Naive thymus-derived CD4-positive, alpha-beta T cell (primary cell): Measurements from ENCODE around the gene PDE9A. TPM values are rescaled to one million over a fixed set of nuclear protein-coding genes. Genes with fewer than 3 reads are reported as not detected.

Experiments used
- ATAC-seq: fragments of 150-1000 bp; cut with Tn5 transposase; 2 replicates; pipeline ENCODE4 v1.10.0; 2021; ENCODE audit warnings: mild to moderate bottlenecking, moderate library complexity
- CTCF ChIA-PET: fragments of 350-600 bp; sonication (Branson Sonifier 250); formaldehyde crosslinking; loops from one replicate; lab custom pipeline; 2021; ENCODE audit warnings: antibody characterized with exemption; lab: Charles Lee
- POLR2A ChIA-PET: fragments of 350-600 bp; sonication (Branson Sonifier 250); formaldehyde crosslinking; loops from one replicate; lab custom pipeline; 2021; ENCODE audit warnings: antibody characterized with exemption, inconsistent platforms; lab: Charles Lee
- DNase-seq, 9 donors: peaks; one replicate each; pipeline versions ENCODE4 v3.0.0 to v3.0.0-alpha.2; 2020 to 2022; ENCODE audit warnings: mixed read lengths in 1 of 9
- H3K27ac ChIP-seq: one replicate; pipeline ENCODE4 v1.7.0; 2013; ENCODE audit warnings: mild to moderate bottlenecking, low read depth, low read length, moderate library complexity
- H3K27me3 ChIP-seq, 2 donors: one replicate each; pipeline ENCODE4 v1.7.0; 2013; ENCODE audit warnings: low read length in 2 of 2, mild to moderate bottlenecking in 2 of 2, moderate library complexity in 2 of 2; ENCODE audit not compliant: control insufficient read depth in 2 of 2, insufficient read depth in 2 of 2
- H3K36me3 ChIP-seq, 3 experiments: 1 replicate in 2 of 3; 2 replicates in 1 of 3; pipeline ENCODE4 v1.7.0; 2013; ENCODE audit warnings: low read length in 3 of 3, mild to moderate bottlenecking in 3 of 3, moderate library complexity in 1 of 3; ENCODE audit not compliant: insufficient read depth in 3 of 3, control insufficient read depth in 2 of 3
- H3K4me1 ChIP-seq, 2 donors: one replicate each; pipeline ENCODE4 v1.7.0; 2013; ENCODE audit warnings: low read length in 2 of 2, mild to moderate bottlenecking in 2 of 2, moderate library complexity in 1 of 2; ENCODE audit not compliant: control insufficient read depth in 2 of 2, insufficient read depth in 2 of 2
- H3K4me3 ChIP-seq: 2 replicates; pipeline ENCODE4 v1.7.0; 2013; ENCODE audit warnings: mild to moderate bottlenecking, low read length
- H3K9me3 ChIP-seq, 3 experiments: 1 replicate in 2 of 3; 2 replicates in 1 of 3; pipeline ENCODE4 v1.7.0; 2013; ENCODE audit warnings: low read length in 3 of 3; ENCODE audit not compliant: control insufficient read depth in 2 of 3
- H3K27ac Mint-ChIP-seq, 9 donors: one replicate each; pipeline ENCODE4 v1.8.0; 2020 to 2022; ENCODE audit warnings: mixed read lengths in 9 of 9, mild to moderate bottlenecking in 8 of 9, moderate library complexity in 5 of 9, inconsistent platforms in 2 of 9
- H3K27me3 Mint-ChIP-seq, 5 donors: one replicate each; pipeline ENCODE4 v1.8.0; 2021 to 2022; ENCODE audit warnings: mixed read lengths in 5 of 5, mild to moderate bottlenecking in 1 of 5
- H3K36me3 Mint-ChIP-seq, 5 donors: one replicate each; pipeline ENCODE4 v1.8.0; 2020 to 2022; ENCODE audit warnings: mixed read lengths in 5 of 5, mild to moderate bottlenecking in 3 of 5, inconsistent platforms in 1 of 5
- H3K4me1 Mint-ChIP-seq, 7 donors: one replicate each; pipeline ENCODE4 v1.8.0; 2020 to 2022; ENCODE audit warnings: mixed read lengths in 7 of 7, mild to moderate bottlenecking in 3 of 7, inconsistent platforms in 1 of 7
- H3K4me3 Mint-ChIP-seq, 10 donors: one replicate each; pipeline ENCODE4 v1.8.0; 2020 to 2022; ENCODE audit warnings: mild to moderate bottlenecking in 10 of 10, mixed read lengths in 10 of 10, moderate library complexity in 6 of 10, inconsistent platforms in 2 of 10
- H3K9me3 Mint-ChIP-seq, 11 donors: one replicate each; pipeline ENCODE4 v1.8.0; 2020 to 2022; ENCODE audit warnings: mixed read lengths in 11 of 11, mild to moderate bottlenecking in 4 of 11, inconsistent platforms in 1 of 11, moderate library complexity in 1 of 11
- intact Hi-C, 2 donors: fragments of 100-400 bp; cut with micrococcal nuclease; formaldehyde crosslinking; loops; one replicate each; pipeline ENCODE4 v1.15.1; 2023
- polyA plus RNA-seq, 2 donors: library from polyadenylated mRNA; unstranded; fragments of 300-500 nt; fragmentation: Illumina TruSeq; gene quantifications; one replicate each; pipeline ENCODE4 v1.2.3, GENCODE V29; 2021
- total RNA-seq, 6 experiments: library from RNA in 5 of 6; stranded (reverse) in 5 of 6; gene quantifications; 1 replicate in 5 of 6; 2 replicates in 1 of 6; pipeline ENCODE4 v1.2.3 and lab custom pipeline; 2021 to 2026

PDE9A gene
- total and polyA plus RNA-seq, 7 experiments from 2014 or later = 5.9 to 18.4 (median 14.7) TPM

GRCh38 chr21:42616446-42616845 is 37.0 kb upstream of the PDE9A start:
- peaks cover 0 to 8% (median 0%) of the 10 kb centered on the region in 3 experiments for H3K9me3 ChIP-seq
- H3K27ac ChIP-seq = no peak overlapping the region
- intact Hi-C loops = no loop called here
- ChIA-PET CTCF (interaction anchor here (1.1 kb wide), 1 partner anchor 202 kb away, joined by 3 read pairs; no protein-coding TSS in a partner anchor), POLR2A (interaction anchor here (0.6 to 1.7 kb wide), 3 partner anchors 65 to 277 kb away, joined by 3 read pairs; no protein-coding TSS in a partner anchor)
- H3K4me3 Mint-ChIP-seq = no peak overlapping the region
- H3K36me3 ChIP-seq = no peaks in the 10 kb centered on the region
- H3K27me3 Mint-ChIP-seq = peaks cover 0 to 25% (median 0%) of the 10 kb centered on the region in 5 donors
- DNase-seq (peak in 7 of 9 donors; percentile 39 to 67 (median 60)), ATAC-seq (peak; percentile 32)
- peaks cover 0 to 17% (median 7%) of the 10 kb centered on the region in 11 donors for H3K9me3 Mint-ChIP-seq
- H3K27ac Mint-ChIP-seq = no peak overlapping the region
- peaks cover 0 to 7% (median 0%) of the 10 kb centered on the region in 5 donors for H3K36me3 Mint-ChIP-seq
- peaks cover 12 to 36% of the 10 kb centered on the region in 2 donors for H3K4me1 ChIP-seq
- H3K4me1 Mint-ChIP-seq = peaks cover 0 to 21% (median 11%) of the 10 kb centered on the region in 7 donors
- H3K27me3 ChIP-seq = no peaks in the 10 kb centered on the region
- peak overlapping the region; percentile 49 for H3K4me3 ChIP-seq

DNA sequence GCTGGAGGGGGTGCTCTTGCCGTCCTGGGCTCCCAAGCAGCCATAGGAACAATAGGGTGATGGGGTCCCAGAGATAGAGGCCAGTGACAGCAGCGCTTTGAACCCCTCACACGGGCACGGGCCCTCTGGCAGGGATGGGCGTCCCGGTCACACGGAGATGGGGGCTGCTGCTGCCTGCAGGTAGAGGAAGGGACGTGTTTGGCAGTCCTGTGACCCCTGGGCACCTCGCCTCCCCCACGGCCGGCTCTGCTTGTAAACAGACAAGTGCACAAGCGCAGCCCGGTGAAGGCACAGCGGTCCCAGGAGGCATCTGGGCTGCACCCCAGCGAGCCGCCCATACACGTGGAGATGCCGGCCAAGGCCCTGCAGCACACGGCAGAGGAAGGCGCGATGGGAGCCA is 36.5 kb upstream of the PDE9A start:
- H3K36me3 Mint-ChIP-seq = peaks cover 0 to 5% (median 0%) of the 10 kb centered on the region in 5 donors
- peaks cover 0 to 29% (median 0%) of the 10 kb centered on the region in 5 donors for H3K27me3 Mint-ChIP-seq
- no peak for ATAC-seq
- H3K4me1 Mint-ChIP-seq = peaks cover 0 to 21% (median 11%) of the 10 kb centered on the region in 7 donors
- Histone ChIP-seq H3K36me3 (no peaks in the 10 kb centered on the region), H3K4me3 (peak overlapping the region; percentile 49), H3K9me3 (peaks cover 0 to 8% (median 0%) of the 10 kb centered on the region in 3 experiments), H3K27ac (no peak overlapping the region), H3K27me3 (no peaks in the 10 kb centered on the region), H3K4me1 (peaks cover 12 to 36% of the 10 kb centered on the region in 2 donors)
- ChIA-PET CTCF (interaction anchor here (1.1 kb wide), 1 partner anchor 201 kb away, joined by 3 read pairs; no protein-coding TSS in a partner anchor), POLR2A (interaction anchor here (0.7 to 1.7 kb wide), 2 partner anchors 65 to 129 kb away, joined by 3 read pairs; no protein-coding TSS in a partner anchor)
- intact Hi-C loops = no loop called here
- peaks cover 0 to 15% (median 7%) of the 10 kb centered on the region in 11 donors for H3K9me3 Mint-ChIP-seq
- DNase-seq = no peak
- no peak overlapping the region for H3K4me3 Mint-ChIP-seq
- no peak overlapping the region for H3K27ac Mint-ChIP-seq

GRCh38 chr21:42617486-42617885 is 35.9 kb upstream of the PDE9A start:
- H3K9me3 ChIP-seq = peaks cover 0 to 4% (median 0%) of the 10 kb centered on the region in 3 experiments
- ATAC-seq (no peak), DNase-seq (no peak)
- ChIA-PET CTCF (no interaction called here), POLR2A (interaction anchor here (1.7 kb wide), 1 partner anchor 129 kb away, joined by 3 read pairs; no protein-coding TSS in a partner anchor)
- intact Hi-C loops = no loop called here
- Mint-ChIP-seq H3K27me3 (peaks cover 0 to 33% (median 0%) of the 10 kb centered on the region in 5 donors), H3K4me3 (peak overlapping the region in 1 of 10 donors; percentile 32), H3K36me3 (peaks cover 0 to 4% (median 0%) of the 10 kb centered on the region in 5 donors), H3K27ac (no peak overlapping the region), H3K4me1 (peaks cover 0 to 21% (median 11%) of the 10 kb centered on the region in 7 donors), H3K9me3 (peaks cover 0 to 9% (median 2%) of the 10 kb centered on the region in 11 donors)
- no peak overlapping the region for H3K4me3 ChIP-seq
- H3K4me1 ChIP-seq = peaks cover 12 to 36% of the 10 kb centered on the region in 2 donors
- H3K27me3 ChIP-seq = no peaks in the 10 kb centered on the region
- H3K27ac ChIP-seq = no peak overlapping the region
- H3K36me3 ChIP-seq = no peaks in the 10 kb centered on the region

- Histone ChIP-seq H3K27ac (no peak overlapping the region), H3K36me3 (no peaks in the 10 kb centered on the region), H3K4me1 (peaks cover 12 to 35% of the 10 kb centered on the region in 2 donors), H3K27me3 (no peaks in the 10 kb centered on the region), H3K9me3 (no peaks in the 10 kb centered on the region), H3K4me3 (no peak overlapping the region)
- Mint-ChIP-seq H3K4me1 (peaks cover under 1 to 9% (median 2%) of the 10 kb centered on the region in 7 donors), H3K4me3 (no peak overlapping the region), H3K36me3 (no peaks in the 10 kb centered on the region), H3K27ac (peak overlapping the region in 2 of 9 donors; percentile 19 to 63), H3K27me3 (peaks cover 0 to 38% (median 0%) of the 10 kb centered on the region in 5 donors), H3K9me3 (peaks cover 0 to under 1% (median 0%) of the 10 kb centered on the region in 11 donors)
- ChIA-PET POLR2A (no interaction called here), CTCF (no interaction called here)
- intact Hi-C loops = no loop called here
- no peak for ATAC-seq
- DNase-seq = no peak
Measured at GRCh38 chr21:42618707-42619102, 34.7 kb upstream of the PDE9A start.

GRCh38 chr21:42619166-42619565 is 34.3 kb upstream of the PDE9A start:
- H3K36me3 Mint-ChIP-seq = no peaks in the 10 kb centered on the region
- H3K27ac Mint-ChIP-seq = peak overlapping the region in 1 of 9 donors; percentile 63
- H3K4me3 Mint-ChIP-seq = no peak overlapping the region
- H3K9me3 Mint-ChIP-seq = no peaks in the 10 kb centered on the region
- CTCF ChIA-PET = no interaction called here
- DNase-seq = no peak
- H3K4me1 ChIP-seq = peaks cover 10 to 30% of the 10 kb centered on the region in 2 donors
- peaks cover 0 to 9% (median 5%) of the 10 kb centered on the region in 7 donors for H3K4me1 Mint-ChIP-seq
- POLR2A ChIA-PET = no interaction called here
- no peaks in the 10 kb centered on the region for H3K9me3 ChIP-seq
- H3K36me3 ChIP-seq = no peaks in the 10 kb centered on the region
- H3K27me3 ChIP-seq = no peaks in the 10 kb centered on the region
- intact Hi-C loops = no loop called here
- peaks cover 0 to 43% (median 0%) of the 10 kb centered on the region in 5 donors for H3K27me3 Mint-ChIP-seq
- no peak for ATAC-seq
- no peak overlapping the region for H3K27ac ChIP-seq
- H3K4me3 ChIP-seq = no peak overlapping the region

GRCh38 chr21:42619841-42620240 is 33.6 kb upstream of the PDE9A start:
- Histone ChIP-seq H3K36me3 (no peaks in the 10 kb centered on the region), H3K27ac (no peak overlapping the region), H3K9me3 (no peaks in the 10 kb centered on the region), H3K4me3 (no peak overlapping the region), H3K4me1 (peaks cover 3 to 23% of the 10 kb centered on the region in 2 donors), H3K27me3 (no peaks in the 10 kb centered on the region)
- Mint-ChIP-seq H3K27me3 (peaks cover 0 to 49% (median 0%) of the 10 kb centered on the region in 5 donors), H3K4me3 (no peak overlapping the region), H3K36me3 (no peaks in the 10 kb centered on the region), H3K9me3 (no peaks in the 10 kb centered on the region), H3K27ac (no peak overlapping the region), H3K4me1 (peaks cover 0 to 9% (median 3%) of the 10 kb centered on the region in 7 donors)
- intact Hi-C loops = no loop called here
- DNase-seq (no peak), ATAC-seq (no peak)
- ChIA-PET POLR2A (no interaction called here), CTCF (no interaction called here)
